SU-DHL-6 (cell line): Measurements from ENCODE around the gene SDK1.

Experiments
- H2AFZ ChIP-seq: fragments of 200-600 bp; sonication (generic); 2 replicates; pipeline ENCODE4 v1.6.1; 2014; ENCODE audit warnings: low read depth, mild to moderate bottlenecking, moderate library complexity, mixed read lengths, antibody characterized with exemption, low read length; ENCODE audit not compliant: severe bottlenecking
- H3F3A ChIP-seq: fragments of 200-600 bp; shearing (Covaris generic); 2 replicates; pipeline ENCODE4 v1.6.0; 2016; ENCODE audit warnings: antibody characterized with exemption, mild to moderate bottlenecking; ENCODE audit not compliant: insufficient read depth
- H3K27ac ChIP-seq: fragments of 200-600 bp; sonication (generic); 2 replicates; pipeline ENCODE4 v1.5.1; 2016; ENCODE audit warnings: low read depth, mild to moderate bottlenecking, low read length, moderate library complexity, mixed read lengths
- H3K27me3 ChIP-seq: fragments of 200-600 bp; sonication (generic), shearing (Covaris generic); 2 replicates; pipeline ENCODE4 v1.6.0; 2014; ENCODE audit warnings: mild to moderate bottlenecking, low read length
- H3K36me3 ChIP-seq: fragments of 200-600 bp; sonication (generic); 2 replicates; pipeline ENCODE4 v1.6.1; 2014; ENCODE audit warnings: mild to moderate bottlenecking, low read length, mixed read lengths
- H3K4me2 ChIP-seq: fragments of 300-600, 200-600 bp; shearing (Covaris generic), sonication (generic); 2 replicates; pipeline ENCODE4 v1.6.0; 2014; ENCODE audit warnings: low read length, low read depth, mild to moderate bottlenecking; ENCODE audit not compliant: poor library complexity, severe bottlenecking
- H3K4me3 ChIP-seq: fragments of 200-600 bp; sonication (generic); 2 replicates; pipeline ENCODE4 v1.5.1; 2014; ENCODE audit warnings: antibody characterized with exemption, low read length, mild to moderate bottlenecking, mixed read lengths; ENCODE audit not compliant: insufficient read depth, poor library complexity, severe bottlenecking
- H3K79me2 ChIP-seq: fragments of 200-600 bp; sonication (generic); 2 replicates; pipeline ENCODE4 v1.6.1; 2014; ENCODE audit warnings: mild to moderate bottlenecking, low read length, moderate library complexity; ENCODE audit not compliant: insufficient read depth
- H3K9ac ChIP-seq: fragments of 200-600 bp; sonication (generic); 2 replicates; pipeline ENCODE4 v1.7.0; 2014; ENCODE audit warnings: mild to moderate bottlenecking, low read length
- H3K9me2 ChIP-seq: fragments of 200-600 bp; sonication (generic); replicated peaks from 2 replicates; pipeline ENCODE4 v1.6.1; 2014; ENCODE audit warnings: low read length; ENCODE audit not compliant: insufficient read depth
- H3K9me3 ChIP-seq: fragments of 200-600 bp; sonication (generic); 2 replicates; pipeline ENCODE4 v1.6.1; 2014; ENCODE audit warnings: low read length, mixed read lengths; ENCODE audit not compliant: insufficient read depth
- H4K20me1 ChIP-seq: fragments of 200-600 bp; sonication (generic); 2 replicates; pipeline ENCODE4 v1.6.1; 2014; ENCODE audit warnings: low read depth, mild to moderate bottlenecking, antibody characterized with exemption, low read length, moderate library complexity, mixed read lengths
- CTCF ChIP-seq: fragments of 200-600 bp; sonication (generic); IDR thresholded peaks from one replicate; pipeline ENCODE4 v1.5.1; 2017; ENCODE audit warnings: antibody characterized with exemption, mild to moderate bottlenecking, low read length, moderate library complexity; ENCODE audit not compliant: insufficient read depth, poor library complexity, severe bottlenecking
- EZH2phosphoT487 ChIP-seq: fragments of 200-600 bp; sonication (generic), shearing (Covaris generic); conservative IDR thresholded peaks from 2 replicates; pipeline ENCODE4 v1.6.1; 2018; ENCODE audit warnings: mild to moderate bottlenecking, antibody characterized with exemption, low read length, moderate library complexity, mixed read lengths

Gene SDK1

GRCh38 chr7:4150731-4151130 is 849.7 kb downstream of the SDK1 start:
- Histone ChIP-seq H3K9me3 (no peaks in the 10 kb centered on the region), H3K9ac (no peak overlapping the region), H3K27ac (no peak overlapping the region), H3K9me2 (no peaks in the 10 kb centered on the region), H4K20me1 (no peaks in the 10 kb centered on the region), H3K4me2 (no peak overlapping the region), H3K27me3 (no peaks in the 10 kb centered on the region; the same call in 1 of the 2 replicates), H3K36me3 (no peaks in the 10 kb centered on the region), H2AFZ (no peak overlapping the region), H3K4me3 (no peak overlapping the region), H3K79me2 (no peaks in the 10 kb centered on the region), H3F3A (no peaks in the 10 kb centered on the region)
- TF ChIP-seq EZH2phosphoT487 (no peak), CTCF (no peak)

- H3K36me3 ChIP-seq, result no peaks in the 10 kb centered on the region
- H4K20me1 ChIP-seq, result no peaks in the 10 kb centered on the region
- H3K27me3 ChIP-seq, result no peaks in the 10 kb centered on the region; the same call in 1 of the 2 replicates
- no peak overlapping the region for H3K4me2 ChIP-seq
- H3K9me3 ChIP-seq, result no peaks in the 10 kb centered on the region
- no peak overlapping the region for H3K4me3 ChIP-seq
- H2AFZ ChIP-seq, result no peak overlapping the region
- H3K9ac ChIP-seq, result no peak overlapping the region
- H3K27ac ChIP-seq, result no peak overlapping the region
- no peaks in the 10 kb centered on the region for H3K9me2 ChIP-seq
- H3K79me2 ChIP-seq, result no peaks in the 10 kb centered on the region
- TF ChIP-seq CTCF (no peak), EZH2phosphoT487 (no peak)
- H3F3A ChIP-seq, result no peaks in the 10 kb centered on the region
Measured at GRCh38 chr7:4151524-4151923, 850.5 kb downstream of the SDK1 start.

GRCh38 chr7:4151926-4152549 is 851.0 kb downstream of the SDK1 start:
- TF ChIP-seq CTCF (no peak), EZH2phosphoT487 (no peak)
- Histone ChIP-seq H3K9me3 (no peaks in the 10 kb centered on the region), H3K36me3 (no peaks in the 10 kb centered on the region), H3K4me2 (no peak overlapping the region), H3K27me3 (no peaks in the 10 kb centered on the region; the same call in 1 of the 2 replicates), H4K20me1 (no peaks in the 10 kb centered on the region), H3K9me2 (no peaks in the 10 kb centered on the region), H2AFZ (no peak overlapping the region), H3K9ac (no peak overlapping the region), H3K4me3 (no peak overlapping the region), H3F3A (no peaks in the 10 kb centered on the region), H3K27ac (no peak overlapping the region), H3K79me2 (no peaks in the 10 kb centered on the region)
